Activated naive CD8-positive, alpha-beta T cell treated with anti-CD3 and anti-CD28 coated beads, Interleukin-2, amount 10 ng/mL, durations not matched to agents 7 days and 5 days (primary cell): ENCODE results near the gene ZNF429. TPM values are rescaled to one million over a fixed set of nuclear protein-coding genes. Genes with fewer than 3 reads are reported as not detected.
"Not testable (repeated sequence)": the region's sequence is repeated elsewhere in the genome, so short reads cannot be mapped to it uniquely, and the experiment has no call there.

Experiments used
- ATAC-seq: fragments of 150-1000 bp; cut with Tn5 transposase; one replicate; pipeline ENCODE4 v1.10.0; 2021; ENCODE audit warnings: low read depth, moderate library complexity
- POLR2A ChIA-PET: fragments of 350-600 bp; sonication (Branson Sonifier 250); formaldehyde crosslinking; loops from one replicate; lab custom pipeline; 2021; ENCODE audit warnings: antibody characterized with exemption; lab: Charles Lee
- DNase-seq: peaks from one replicate; pipeline ENCODE4 v3.0.0; 2021
- H3K27ac Mint-ChIP-seq: one replicate; pipeline ENCODE4 v1.8.0; 2022; ENCODE audit warnings: mild to moderate bottlenecking, mixed read lengths
- H3K27me3 Mint-ChIP-seq: one replicate; pipeline ENCODE4 v1.8.0; 2022; ENCODE audit warnings: mild to moderate bottlenecking, moderate library complexity, mixed read lengths
- H3K36me3 Mint-ChIP-seq: one replicate; pipeline ENCODE4 v1.8.0; 2021; ENCODE audit warnings: mild to moderate bottlenecking, mixed read lengths
- H3K4me1 Mint-ChIP-seq: one replicate; pipeline ENCODE4 v1.8.0; 2021; ENCODE audit warnings: mixed read lengths
- H3K4me3 Mint-ChIP-seq: one replicate; pipeline ENCODE4 v1.8.0; 2022; ENCODE audit warnings: mild to moderate bottlenecking, moderate library complexity, mixed read lengths
- H3K9me3 Mint-ChIP-seq: one replicate; pipeline ENCODE4 v1.8.0; 2021; ENCODE audit warnings: mixed read lengths
- total RNA-seq, 2 experiments: library from RNA; stranded (reverse); gene quantifications; one replicate each; pipeline ENCODE4 v1.2.3, GENCODE V29; 2021

The ZNF429 gene
- 10 to 100 TPM; 14.3 to 14.8 TPM for total RNA-seq

GRCh38 chr19:21505459-21506451 lies at the start of gene ZNF429:
Gene ZNF429, plus strand, starts transcription at chr19:21505602. Its CDS starts 170 bp downstream, at chr19:21505772.
- POLR2A ChIA-PET = interaction anchor here (0.6 to 2.3 kb wide), 30 partner anchors 9 to 1745 kb away, joined by 3 to 18 read pairs (median 7); partner anchors contain the start of genes ZNF100, ZNF257, ZNF43 and ZNF430
- DNase-seq = peak; percentile 79
- H3K36me3 Mint-ChIP-seq = peaks cover 37% of the 10 kb centered on the region

DNA sequence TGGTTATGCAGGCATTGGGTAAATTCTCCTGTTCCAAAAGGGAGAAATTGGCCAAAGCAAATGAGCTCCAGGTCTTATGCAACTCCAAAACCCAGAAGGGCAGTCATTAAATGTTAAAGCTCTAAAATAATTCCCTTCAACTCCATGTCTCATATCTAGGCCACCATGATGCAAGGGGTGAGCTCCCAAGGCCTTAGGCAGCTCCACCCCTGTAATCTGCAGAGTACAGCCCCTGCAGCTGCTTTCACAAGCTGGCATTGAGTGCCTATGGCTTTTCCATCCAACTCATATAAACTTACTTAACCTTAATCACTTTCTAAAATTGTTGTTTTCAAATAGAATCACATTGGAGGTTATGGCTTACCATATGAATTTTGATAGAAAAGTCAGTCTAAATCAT lies 44.7 kb upstream of the ZNF429 start:
- Mint-ChIP-seq H3K4me3 (no peak overlapping the region), H3K9me3 (peaks cover 15% of the 10 kb centered on the region), H3K27ac (no peak overlapping the region), H3K27me3 (peaks cover 3% of the 10 kb centered on the region), H3K4me1 (peaks cover 4% of the 10 kb centered on the region), H3K36me3 (peaks cover 10% of the 10 kb centered on the region)
- no peak for DNase-seq
- no peak for ATAC-seq
- POLR2A ChIA-PET = no interaction called here

More at GRCh38 chr19:21505459-21506451, at the start of gene ZNF429:
- ATAC-seq = peak; percentile 100
- Mint-ChIP-seq H3K27ac (peak within 1 kb of the TSS; percentile 99), H3K27me3 (no peaks in the 10 kb centered on the region), H3K4me1 (peaks cover 10% of the 10 kb centered on the region), H3K4me3 (peak within 1 kb of the TSS; percentile 99), H3K9me3 (peaks cover 24% of the 10 kb centered on the region)

DNA sequence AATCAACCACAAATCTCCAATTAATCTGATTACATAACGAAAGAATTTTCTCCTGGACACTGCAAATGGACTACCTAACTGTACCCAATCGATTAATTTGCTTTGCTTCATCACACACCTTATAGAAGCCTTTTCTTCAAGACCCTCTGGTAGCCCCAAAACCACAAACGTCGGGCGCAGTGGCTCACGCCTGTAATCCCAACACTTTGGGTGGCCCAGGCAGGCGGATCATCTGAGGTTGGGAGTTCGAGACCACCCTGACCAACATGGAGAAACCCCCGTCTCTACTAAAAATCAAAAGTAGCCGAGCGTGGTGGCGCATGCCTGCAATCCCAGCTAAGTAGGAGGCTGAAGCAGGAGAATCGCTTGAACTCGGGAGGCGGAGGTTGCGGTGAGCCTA lies 42.9 kb upstream of the ZNF429 start:
- H3K4me3 Mint-ChIP-seq = no peak overlapping the region
- peaks cover 11% of the 10 kb centered on the region for H3K9me3 Mint-ChIP-seq
- POLR2A ChIA-PET = interaction anchor here (1.9 kb wide), 1 partner anchor 65 kb away, joined by 11 read pairs; the partner anchor contains the start of gene ZNF493

DNA sequence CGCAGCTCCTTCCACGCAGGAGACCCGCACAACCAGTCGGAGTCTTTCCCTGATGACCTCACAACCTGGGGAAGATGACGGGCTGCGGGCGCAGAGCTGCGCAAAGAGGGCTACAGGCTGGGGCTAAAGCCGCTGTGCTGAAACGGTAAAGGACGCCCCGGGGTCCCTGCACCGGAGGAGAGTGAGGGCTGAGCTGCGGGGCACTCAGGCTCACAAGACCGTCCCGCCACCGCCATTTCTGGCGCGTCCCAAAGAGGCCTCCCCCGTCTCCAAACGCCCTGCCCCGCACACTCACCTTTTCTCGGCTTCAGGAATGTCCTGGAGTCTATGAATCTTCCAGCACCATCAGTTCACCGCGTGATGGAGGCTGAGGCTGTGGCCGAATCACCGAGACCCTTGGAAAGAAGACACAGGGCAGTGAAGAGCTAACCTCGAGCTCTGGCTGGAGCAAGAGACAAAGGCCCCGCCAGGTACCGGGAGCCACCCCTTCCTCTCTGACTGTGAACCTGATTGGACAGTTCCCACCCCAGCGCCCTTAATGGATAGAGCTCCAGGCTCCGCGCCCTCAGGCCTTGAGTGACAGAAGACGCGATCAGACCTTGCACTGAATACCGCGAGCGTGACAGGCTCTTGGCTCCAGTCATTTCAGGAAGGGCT lies 41.8 kb upstream of the ZNF429 start:
- POLR2A ChIA-PET = interaction anchor here (0.6 to 1.9 kb wide), 4 partner anchors 10 to 135 kb away, joined by 4 to 11 read pairs (median 6); partner anchors contain the start of gene ZNF493
- ATAC-seq = peak; percentile 97
- Mint-ChIP-seq H3K27ac (peak overlapping the region; percentile 90), H3K9me3 (peaks cover 13% of the 10 kb centered on the region), H3K4me3 (peak overlapping the region; percentile 92), H3K4me1 (peaks cover 4% of the 10 kb centered on the region), H3K27me3 (peaks cover 3% of the 10 kb centered on the region), H3K36me3 (peaks cover 10% of the 10 kb centered on the region)
- peak; percentile 51 for DNase-seq

More for the DNA sequence above, 42.9 kb upstream of the ZNF429 start:
- H3K27ac Mint-ChIP-seq = no peak overlapping the region
- peaks cover 4% of the 10 kb centered on the region for H3K4me1 Mint-ChIP-seq
- no peak for DNase-seq
- H3K36me3 Mint-ChIP-seq = peaks cover 10% of the 10 kb centered on the region
- peaks cover 3% of the 10 kb centered on the region for H3K27me3 Mint-ChIP-seq
- no peak for ATAC-seq

- no peak overlapping the region for H3K27ac Mint-ChIP-seq
- POLR2A ChIA-PET = interaction anchor here (0.6 to 1.0 kb wide), 2 partner anchors 8 to 19 kb away, joined by 3 to 4 read pairs; no protein-coding TSS in a partner anchor
- peaks cover 3% of the 10 kb centered on the region for H3K27me3 Mint-ChIP-seq
- H3K4me1 Mint-ChIP-seq = peaks cover 4% of the 10 kb centered on the region
- DNase-seq (no peak), ATAC-seq (no peak)
- H3K9me3 Mint-ChIP-seq = peaks cover 10% of the 10 kb centered on the region
- peaks cover 4% of the 10 kb centered on the region for H3K36me3 Mint-ChIP-seq
- H3K4me3 Mint-ChIP-seq = no peak overlapping the region
These were observed 38.8 kb upstream of the ZNF429 start for GRCh38 chr19:21466627-21467026.

DNA sequence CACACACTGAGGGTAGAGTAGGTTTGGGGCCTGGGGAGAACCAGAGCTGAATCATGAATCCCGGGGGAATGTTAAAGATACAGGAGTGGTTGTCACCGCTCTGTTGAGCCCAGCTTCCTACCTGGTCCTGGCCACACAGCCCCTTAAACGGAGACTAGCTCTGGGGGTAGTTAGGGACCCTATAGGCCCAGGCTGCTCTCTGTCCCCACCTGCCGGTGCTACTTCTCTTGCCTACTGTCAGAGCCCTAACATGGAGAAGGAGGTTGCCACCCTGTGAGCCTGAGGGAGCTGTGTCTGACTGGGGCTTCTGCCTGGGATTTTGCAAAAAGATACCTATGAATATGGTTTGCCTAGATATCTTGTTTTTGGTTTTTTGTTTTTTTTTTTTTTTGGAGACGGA lies 36.6 kb upstream of the ZNF429 start:
- Mint-ChIP-seq H3K9me3 (peaks cover 10% of the 10 kb centered on the region), H3K27me3 (peaks cover under 1% of the 10 kb centered on the region), H3K27ac (no peak overlapping the region), H3K4me1 (peaks cover under 1% of the 10 kb centered on the region), H3K4me3 (no peak overlapping the region), H3K36me3 (peaks cover 1% of the 10 kb centered on the region)
- ATAC-seq = no peak
- POLR2A ChIA-PET = no interaction called here
- DNase-seq = no peak

- POLR2A ChIA-PET = no interaction called here
- no peak for DNase-seq
- ATAC-seq = no peak
- Mint-ChIP-seq H3K27ac (no peak overlapping the region), H3K36me3 (no peaks in the 10 kb centered on the region), H3K4me1 (no peaks in the 10 kb centered on the region), H3K9me3 (peaks cover 13% of the 10 kb centered on the region), H3K27me3 (no peaks in the 10 kb centered on the region), H3K4me3 (no peak overlapping the region)
These were observed 32.9 kb upstream of the ZNF429 start for GRCh38 chr19:21472507-21472906.

DNA sequence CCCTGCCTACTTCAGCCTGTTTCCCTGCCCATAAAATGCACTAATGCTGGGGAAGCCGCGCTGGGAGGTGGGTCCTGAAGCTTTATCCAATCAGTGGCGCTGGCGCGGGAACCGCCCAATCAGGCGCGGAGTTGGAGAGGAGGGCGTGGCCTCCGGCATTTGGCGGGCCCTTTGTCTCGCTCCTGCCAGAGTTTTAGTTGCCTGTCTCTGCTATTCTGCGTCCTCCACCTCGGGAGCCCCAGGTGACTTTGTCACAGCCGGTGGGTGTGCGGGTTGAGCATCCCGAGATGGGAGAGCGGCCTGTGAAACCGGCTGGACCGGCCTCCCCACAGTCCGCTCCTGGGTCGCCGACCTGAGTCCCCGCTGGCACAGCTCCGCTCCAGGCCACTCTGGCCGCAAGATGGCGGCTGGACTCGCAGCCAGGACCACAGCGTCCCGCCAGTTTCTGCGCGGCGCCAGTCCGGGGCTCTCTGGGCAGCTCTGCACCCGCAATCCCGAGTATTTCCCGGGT lies 30.7 kb upstream of the ZNF429 start:
- peak overlapping the region; percentile 58 for H3K27ac Mint-ChIP-seq
- POLR2A ChIA-PET = interaction anchor here (0.6 to 1.4 kb wide), 7 partner anchors 9 to 293 kb away, joined by 3 to 8 read pairs (median 5); partner anchors contain the start of genes ZNF100, ZNF493 and ZNF708
- peak; percentile 83 for DNase-seq
- H3K36me3 Mint-ChIP-seq = no peaks in the 10 kb centered on the region
- peak; percentile 97 for ATAC-seq
- peak overlapping the region; percentile 77 for H3K4me3 Mint-ChIP-seq
- H3K9me3 Mint-ChIP-seq = peaks cover 8% of the 10 kb centered on the region
- H3K4me1 Mint-ChIP-seq = no peaks in the 10 kb centered on the region
- no peaks in the 10 kb centered on the region for H3K27me3 Mint-ChIP-seq

GRCh38 chr19:21482361-21482760 lies 23.0 kb upstream of the ZNF429 start:
- not testable (repeated sequence) for H3K27ac Mint-ChIP-seq, H3K4me3 Mint-ChIP-seq, H3K4me1 Mint-ChIP-seq, H3K9me3 Mint-ChIP-seq, ATAC-seq, DNase-seq, H3K36me3 Mint-ChIP-seq, H3K27me3 Mint-ChIP-seq
- POLR2A ChIA-PET = interaction anchor here (1.5 to 2.0 kb wide), 2 partner anchors 8 to 23 kb away, joined by 3 to 11 read pairs; partner anchors contain the start of gene ZNF429

GRCh38 chr19:21482863-21483276 lies 22.5 kb upstream of the ZNF429 start:
- H3K36me3 Mint-ChIP-seq = peaks cover 5% of the 10 kb centered on the region
- POLR2A ChIA-PET = interaction anchor here (1.5 to 2.0 kb wide), 2 partner anchors 8 to 23 kb away, joined by 3 to 11 read pairs; partner anchors contain the start of gene ZNF429
- no peaks in the 10 kb centered on the region for H3K4me1 Mint-ChIP-seq
- no peaks in the 10 kb centered on the region for H3K27me3 Mint-ChIP-seq
- peak; percentile 72 for DNase-seq
- ATAC-seq = peak; percentile 84
- H3K27ac Mint-ChIP-seq = no peak overlapping the region
- peak overlapping the region; percentile 26 for H3K4me3 Mint-ChIP-seq
- H3K9me3 Mint-ChIP-seq = peaks cover 6% of the 10 kb centered on the region

GRCh38 chr19:21483589-21484170 lies 21.7 kb upstream of the ZNF429 start:
- H3K27me3 Mint-ChIP-seq = no peaks in the 10 kb centered on the region
- DNase-seq (peak; percentile 76), ATAC-seq (peak; percentile 65)
- POLR2A ChIA-PET = interaction anchor here (0.6 to 2.0 kb wide), 3 partner anchors 9 to 85 kb away, joined by 3 to 11 read pairs (median 3); partner anchors contain the start of gene ZNF429
- H3K4me1 Mint-ChIP-seq = no peaks in the 10 kb centered on the region
- H3K36me3 Mint-ChIP-seq = peaks cover 7% of the 10 kb centered on the region
- peaks cover 8% of the 10 kb centered on the region for H3K9me3 Mint-ChIP-seq
- H3K27ac Mint-ChIP-seq = no peak overlapping the region
- peak overlapping the region; percentile 63 for H3K4me3 Mint-ChIP-seq

DNA sequence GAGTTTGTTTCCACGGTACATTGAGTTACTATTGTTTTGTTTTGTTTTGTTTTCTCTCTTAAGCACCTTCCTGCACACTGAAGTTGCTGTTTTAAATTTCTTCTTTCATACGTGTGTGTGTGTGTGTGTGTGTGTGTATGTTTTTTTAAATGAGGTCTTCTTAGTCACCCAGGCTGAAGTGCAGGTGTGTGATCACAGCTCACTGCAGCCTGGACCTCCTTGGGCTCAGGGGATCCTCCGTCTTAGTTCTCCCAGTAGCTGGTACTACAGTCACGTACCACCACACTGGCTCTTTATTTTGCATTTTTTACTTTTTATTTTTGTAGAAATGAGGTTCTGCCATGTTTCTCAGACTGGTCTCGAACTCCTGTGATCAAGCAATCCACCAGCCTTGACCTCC lies 20.8 kb upstream of the ZNF429 start:
- H3K36me3 Mint-ChIP-seq = peaks cover 9% of the 10 kb centered on the region
- POLR2A ChIA-PET = no interaction called here
- no peak overlapping the region for H3K27ac Mint-ChIP-seq
- no peaks in the 10 kb centered on the region for H3K4me1 Mint-ChIP-seq
- DNase-seq (no peak), ATAC-seq (no peak)
- no peaks in the 10 kb centered on the region for H3K27me3 Mint-ChIP-seq
- no peak overlapping the region for H3K4me3 Mint-ChIP-seq
- H3K9me3 Mint-ChIP-seq = peaks cover 10% of the 10 kb centered on the region
